ENCODE measurements around the gene TK1. TPM values are rescaled to one million over a fixed set of nuclear protein-coding genes. Genes with fewer than 3 reads are reported as not detected.
"Not testable (repeated sequence)": the region's sequence is repeated elsewhere in the genome, so short reads cannot be mapped to it uniquely, and the experiment has no call there.

TK1 gene
- total and polyA plus RNA-seq, 7 experiments from 2014 or later, result 0.20 to 57.7 (median 0.29) TPM; not detected in 2

- Mint-ChIP-seq H3K36me3 (peaks cover 0 to 10% (median 0%) of the 10 kb centered on the region in 5 donors), H3K4me3 (peak overlapping the region in 1 of 10 donors; percentile 41), H3K27me3 (no peaks in the 10 kb centered on the region), H3K27ac (peak overlapping the region in 2 of 9 donors; percentile 2 to 33), H3K9me3 (no peaks in the 10 kb centered on the region), H3K4me1 (peaks cover 32 to 63% (median 58%) of the 10 kb centered on the region in 7 donors)
- H3K4me3 ChIP-seq (ENCODE audit: low read length), result no peak overlapping the region
- POLR2A ChIA-PET, result interaction anchor here (0.9 to 3.3 kb wide), 7 partner anchors 41 to 66 kb away, joined by 3 to 25 read pairs (median 3); partner anchors contain the start of genes TMC6 and TMC8
- intact Hi-C loops (cut with micrococcal nuclease), result loop anchor here in 1 of 2 donors (10.0 kb wide), 1 partner anchor 630 kb away; no protein-coding TSS in a partner anchor
- DNase-seq, result no peak
- peaks cover 16 to 34% of the 10 kb centered on the region in 2 donors for H3K4me1 ChIP-seq (ENCODE audit: control insufficient read depth in 2 of 2, insufficient read depth in 2 of 2, low read length in 2 of 2)
- H3K27ac ChIP-seq (ENCODE audit: low read depth, low read length), result no peak overlapping the region
- CTCF ChIA-PET, result interaction anchor here (0.5 to 3.7 kb wide), 7 partner anchors 26 to 156 kb away, joined by 3 to 34 read pairs (median 7); no protein-coding TSS in a partner anchor
- no peaks in the 10 kb centered on the region for H3K9me3 ChIP-seq (ENCODE audit: control insufficient read depth in 2 of 3, low read length in 3 of 3)
- H3K27me3 ChIP-seq (ENCODE audit: control insufficient read depth in 2 of 2, insufficient read depth in 2 of 2, low read length in 2 of 2), result no peaks in the 10 kb centered on the region
- peaks cover 0 to 18% (median 0%) of the 10 kb centered on the region in 3 experiments for H3K36me3 ChIP-seq (ENCODE audit: control insufficient read depth in 2 of 3, insufficient read depth in 3 of 3, low read length in 3 of 3)
- no peak for ATAC-seq
Observed at GRCh38 chr17:78174870-78175642, 11.8 kb downstream of the TK1 start.

- Mint-ChIP-seq H3K27me3 (no peaks in the 10 kb centered on the region), H3K9me3 (no peaks in the 10 kb centered on the region), H3K4me3 (peak overlapping the region in 2 of 10 donors; percentile 55 to 62), H3K36me3 (peaks cover 0 to 10% (median 0%) of the 10 kb centered on the region in 5 donors), H3K4me1 (peaks cover 32 to 66% (median 63%) of the 10 kb centered on the region in 7 donors), H3K27ac (peak overlapping the region in 5 of 9 donors; percentile 60 to 93 (median 80))
- no peak overlapping the region for H3K4me3 ChIP-seq (ENCODE audit: low read length)
- ATAC-seq, result peak; percentile 42
- H3K27ac ChIP-seq (ENCODE audit: low read depth, low read length), result peak overlapping the region; percentile 48
- H3K36me3 ChIP-seq (ENCODE audit: control insufficient read depth in 2 of 3, insufficient read depth in 3 of 3, low read length in 3 of 3), result peaks cover 0 to 18% (median 0%) of the 10 kb centered on the region in 3 experiments
- H3K4me1 ChIP-seq (ENCODE audit: control insufficient read depth in 2 of 2, insufficient read depth in 2 of 2, low read length in 2 of 2), result peaks cover 16 to 39% of the 10 kb centered on the region in 2 donors
- ChIA-PET CTCF (interaction anchor here (0.6 to 3.7 kb wide), 2 partner anchors 27 to 63 kb away, joined by 3 to 34 read pairs; no protein-coding TSS in a partner anchor), POLR2A (interaction anchor here (0.7 to 3.3 kb wide), 7 partner anchors 41 to 66 kb away, joined by 3 to 25 read pairs (median 3); partner anchors contain the start of gene TMC8)
- H3K27me3 ChIP-seq (ENCODE audit: control insufficient read depth in 2 of 2, insufficient read depth in 2 of 2, low read length in 2 of 2), result no peaks in the 10 kb centered on the region
- no peak for DNase-seq
- intact Hi-C loops (cut with micrococcal nuclease), result loop anchor here in 1 of 2 donors (10.0 kb wide), 1 partner anchor 630 kb away; no protein-coding TSS in a partner anchor
- no peaks in the 10 kb centered on the region for H3K9me3 ChIP-seq (ENCODE audit: control insufficient read depth in 2 of 3, low read length in 3 of 3)
Observed at GRCh38 chr17:78174346-78174869, 12.4 kb downstream of the TK1 start.

- no peaks in the 10 kb centered on the region for H3K9me3 Mint-ChIP-seq
- Histone ChIP-seq H3K36me3 (ENCODE audit: control insufficient read depth in 2 of 3, insufficient read depth in 3 of 3, low read length in 3 of 3) (peaks cover 0 to 18% (median 0%) of the 10 kb centered on the region in 3 experiments), H3K9me3 (ENCODE audit: control insufficient read depth in 2 of 3, low read length in 3 of 3) (no peaks in the 10 kb centered on the region), H3K4me1 (ENCODE audit: control insufficient read depth in 2 of 2, insufficient read depth in 2 of 2, low read length in 2 of 2) (peaks cover 16 to 42% of the 10 kb centered on the region in 2 donors), H3K4me3 (ENCODE audit: low read length) (no peak overlapping the region), H3K27ac (ENCODE audit: low read depth, low read length) (peak overlapping the region; percentile 39), H3K27me3 (ENCODE audit: control insufficient read depth in 2 of 2, insufficient read depth in 2 of 2, low read length in 2 of 2) (no peaks in the 10 kb centered on the region)
- no peaks in the 10 kb centered on the region for H3K27me3 Mint-ChIP-seq
- peaks cover 0 to 10% (median 0%) of the 10 kb centered on the region in 5 donors for H3K36me3 Mint-ChIP-seq
- DNase-seq (peak in 3 of 9 donors; percentile 29 to 35 (median 32)), ATAC-seq (peak; percentile 42)
- ChIA-PET CTCF (interaction anchor here (3.7 kb wide), 1 partner anchor 61 kb away, joined by 34 read pairs; no protein-coding TSS in a partner anchor), POLR2A (interaction anchor here (0.8 to 2.9 kb wide), 5 partner anchors 35 to 79 kb away, joined by 3 to 13 read pairs (median 3); no protein-coding TSS in a partner anchor)
- peaks cover 32 to 66% (median 63%) of the 10 kb centered on the region in 7 donors for H3K4me1 Mint-ChIP-seq
- H3K4me3 Mint-ChIP-seq, result peak overlapping the region; percentile 15 to 81 (median 46)
- intact Hi-C loops (cut with micrococcal nuclease), result loop anchor here in 1 of 2 donors (10.0 kb wide), 1 partner anchor 628 kb away; no protein-coding TSS in a partner anchor
- H3K27ac Mint-ChIP-seq, result peak overlapping the region; percentile 41 to 96 (median 91)
Observed at GRCh38 chr17:78173097-78173715, 13.6 kb downstream of the TK1 start.

GRCh38 chr17:78172249-78173051 lies 14.4 kb downstream of the TK1 start:
- Mint-ChIP-seq H3K27me3 (no peaks in the 10 kb centered on the region), H3K36me3 (peaks cover 0 to 10% (median 0%) of the 10 kb centered on the region in 5 donors), H3K4me3 (peak overlapping the region in 7 of 10 donors; percentile 13 to 81 (median 34)), H3K27ac (peak overlapping the region; percentile 41 to 96 (median 80)), H3K4me1 (peaks cover 32 to 66% (median 63%) of the 10 kb centered on the region in 7 donors), H3K9me3 (no peaks in the 10 kb centered on the region)
- POLR2A ChIA-PET, result interaction anchor here (0.9 to 2.9 kb wide), 5 partner anchors 35 to 80 kb away, joined by 3 to 13 read pairs (median 4); partner anchors contain the start of gene TMC8
- Histone ChIP-seq H3K9me3 (ENCODE audit: control insufficient read depth in 2 of 3, low read length in 3 of 3) (no peaks in the 10 kb centered on the region), H3K4me3 (ENCODE audit: low read length) (no peak overlapping the region), H3K4me1 (ENCODE audit: control insufficient read depth in 2 of 2, insufficient read depth in 2 of 2, low read length in 2 of 2) (peaks cover 16 to 46% of the 10 kb centered on the region in 2 donors), H3K27me3 (ENCODE audit: control insufficient read depth in 2 of 2, insufficient read depth in 2 of 2, low read length in 2 of 2) (no peaks in the 10 kb centered on the region), H3K36me3 (ENCODE audit: control insufficient read depth in 2 of 3, insufficient read depth in 3 of 3, low read length in 3 of 3) (peaks cover 0 to 18% (median 0%) of the 10 kb centered on the region in 3 experiments), H3K27ac (ENCODE audit: low read depth, low read length) (peak overlapping the region; percentile 39)
- DNase-seq, result no peak
- intact Hi-C loops (cut with micrococcal nuclease), result loop anchor here in 1 of 2 donors (10.0 kb wide), 1 partner anchor 628 kb away; no protein-coding TSS in a partner anchor
- ATAC-seq, result peak; percentile 9
- CTCF ChIA-PET, result no interaction called here

- POLR2A ChIA-PET, result interaction anchor here (0.6 to 2.9 kb wide), 5 partner anchors 32 to 52 kb away, joined by 4 to 13 read pairs (median 5); partner anchors contain the start of gene TMC8
- peak overlapping the region in 7 of 9 donors; percentile 36 to 91 (median 76) for H3K27ac Mint-ChIP-seq
Observed at GRCh38 chr17:78171591-78172248, 15.1 kb downstream of the TK1 start.

More at GRCh38 chr17:78171591-78172248, 15.1 kb downstream of the TK1 start:
- intact Hi-C loops (cut with micrococcal nuclease), result loop anchor here in 1 of 2 donors (10.0 kb wide), 1 partner anchor 627 kb away; no protein-coding TSS in a partner anchor
- DNase-seq; H3K27me3 Mint-ChIP-seq; H3K9me3 Mint-ChIP-seq; H3K4me3 ChIP-seq (ENCODE audit: low read length); H3K9me3 ChIP-seq (ENCODE audit: control insufficient read depth in 2 of 3, low read length in 3 of 3); H3K27ac ChIP-seq (ENCODE audit: low read depth, low read length); ATAC-seq; H3K27me3 ChIP-seq (ENCODE audit: control insufficient read depth in 2 of 2, insufficient read depth in 2 of 2, low read length in 2 of 2); CTCF ChIA-PET: not testable (repeated sequence)
- Mint-ChIP-seq H3K4me3 (peak overlapping the region in 5 of 10 donors; percentile 17 to 62 (median 34)), H3K4me1 (peaks cover 32 to 62% (median 58%) of the 10 kb centered on the region in 7 donors), H3K36me3 (peaks cover 0 to 10% (median 0%) of the 10 kb centered on the region in 5 donors)
- H3K36me3 ChIP-seq (ENCODE audit: control insufficient read depth in 2 of 3, insufficient read depth in 3 of 3, low read length in 3 of 3), result peaks cover 0 to 18% (median 0%) of the 10 kb centered on the region in 3 experiments
- peaks cover 16 to 43% of the 10 kb centered on the region in 2 donors for H3K4me1 ChIP-seq (ENCODE audit: control insufficient read depth in 2 of 2, insufficient read depth in 2 of 2, low read length in 2 of 2)

Data from naive thymus-derived CD4-positive, alpha-beta T cell (primary cell).